ENCODE results near the gene NKPD1. TPM values are rescaled to one million over a fixed set of nuclear protein-coding genes. Genes with fewer than 3 reads are reported as not detected.

Gene NKPD1, protein sequence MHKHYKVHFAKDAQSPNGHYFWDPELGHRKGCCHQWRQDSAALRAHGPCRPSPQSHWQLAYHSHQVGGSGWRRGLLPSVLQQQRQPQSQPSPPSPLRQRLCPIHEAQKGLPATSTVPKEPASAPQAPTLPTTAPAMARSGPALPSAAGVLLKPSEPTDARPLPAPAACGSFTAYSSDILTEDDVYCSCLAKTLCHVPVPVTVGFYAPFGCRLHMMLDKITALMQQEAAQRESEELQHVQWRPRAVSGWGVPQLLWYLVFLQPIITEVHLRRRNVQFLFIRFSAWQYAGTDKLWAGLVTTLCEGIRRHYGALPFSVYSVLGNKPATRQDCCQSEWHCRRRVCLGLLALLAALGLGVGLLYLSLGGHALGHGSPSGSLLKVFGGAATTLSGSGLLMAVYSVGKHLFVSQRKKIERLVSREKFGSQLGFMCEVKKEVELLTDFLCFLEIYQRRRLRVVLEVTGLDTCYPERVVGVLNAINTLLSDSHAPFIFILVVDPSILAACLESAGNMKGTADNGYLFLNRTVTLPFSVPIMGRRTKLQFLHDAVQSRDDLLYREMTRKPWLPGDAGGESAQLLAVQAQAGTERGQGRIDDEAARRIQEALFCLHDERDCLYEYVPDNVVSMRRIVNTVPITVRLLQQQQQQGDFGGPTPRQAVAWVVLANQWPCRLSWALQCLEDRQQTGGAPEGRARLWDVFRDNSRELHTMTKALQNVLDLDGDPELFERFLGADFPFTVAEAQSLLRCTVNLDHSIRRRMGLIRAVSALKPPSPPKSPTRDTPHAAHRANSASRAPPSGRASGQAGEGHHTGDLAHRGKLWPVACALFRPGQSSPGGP
- total RNA-seq = under 0.01 TPM in 1 of 2 replicates, not detected in the other

DNA sequence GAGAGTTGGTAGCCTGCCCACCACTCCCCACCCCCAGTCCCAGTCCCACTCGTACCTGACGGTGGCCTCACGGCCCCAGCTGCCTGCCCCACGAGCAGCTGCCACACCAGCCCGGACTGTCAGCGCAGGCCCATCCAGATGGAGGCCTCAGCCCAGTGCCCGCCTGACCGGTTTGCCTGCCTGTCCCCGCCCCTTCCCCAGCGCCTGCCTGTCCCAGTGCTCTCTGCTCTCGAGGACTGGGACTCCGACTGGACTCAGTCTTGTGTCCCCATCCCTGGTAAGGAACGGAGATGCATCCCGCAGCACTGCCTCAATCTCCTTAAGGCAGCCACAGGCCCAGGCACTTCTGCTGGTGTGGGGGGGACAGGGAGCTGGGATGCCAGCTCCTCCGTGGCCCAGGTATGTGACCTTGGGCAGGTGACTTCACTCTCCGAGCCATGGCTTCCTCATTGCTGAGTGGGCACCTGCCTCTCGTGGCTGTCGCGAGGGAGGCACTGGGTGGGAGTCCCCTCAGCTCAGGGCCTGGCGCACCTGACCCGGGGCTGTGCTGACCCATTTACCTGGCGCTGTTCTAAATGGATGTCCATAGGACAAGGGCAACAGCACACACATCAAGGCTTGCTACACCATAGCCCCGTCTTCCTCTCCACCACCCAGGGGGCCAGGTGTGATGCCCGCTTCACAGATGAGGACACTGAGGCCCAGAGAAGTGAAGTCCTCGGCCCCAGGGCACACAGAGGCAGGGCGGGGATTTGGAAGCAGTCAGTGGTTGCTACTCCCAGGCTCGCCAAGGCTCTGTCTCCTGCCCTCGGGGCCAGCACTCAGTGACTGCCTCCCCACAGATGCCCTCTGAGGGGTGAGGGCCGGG lies at the start of gene NKPD1:
Gene NKPD1, minus strand, starts transcription at position 113 of the 868 bp plus-strand sequence. CDS start 832 bp downstream, outside the sequence.

DNA sequence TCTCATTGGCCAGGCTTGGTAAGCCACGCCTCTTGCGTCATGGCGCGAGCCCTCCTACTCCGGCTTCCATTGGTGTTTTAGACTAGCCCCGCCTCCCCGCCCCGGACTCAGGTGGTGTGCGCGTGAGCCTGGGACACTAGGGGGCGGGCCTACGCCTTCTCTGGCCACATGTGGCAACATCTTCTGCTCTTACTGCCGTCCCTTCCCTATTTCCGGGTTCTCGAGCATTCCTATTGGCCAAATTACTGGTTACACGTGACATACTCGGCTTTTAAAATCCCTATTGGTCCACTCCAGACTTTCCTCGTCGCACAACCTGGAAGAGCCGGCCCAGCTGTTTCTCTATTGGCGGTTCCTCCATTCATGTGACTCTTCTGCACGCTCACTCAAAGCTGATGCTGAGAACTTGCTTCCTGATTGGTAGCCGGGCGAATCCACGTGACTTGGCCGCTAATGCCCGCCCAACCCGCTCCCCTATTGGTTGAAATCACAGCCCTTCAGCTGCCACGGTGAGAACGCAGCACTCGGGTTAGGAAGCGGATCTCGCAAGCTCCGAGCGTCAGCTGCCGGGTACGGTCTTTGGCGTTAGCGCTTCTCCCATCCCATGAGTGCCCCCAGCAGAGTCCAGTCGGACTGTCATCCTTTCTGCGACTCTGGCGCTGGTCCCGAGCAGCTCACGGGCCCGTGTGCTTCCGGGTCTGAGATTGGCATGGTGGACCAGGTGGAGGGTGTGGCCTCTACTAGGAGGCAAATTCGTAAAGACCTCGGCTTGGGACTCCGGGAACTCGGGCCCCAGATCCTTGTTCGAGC lies 17.7 kb upstream of the NKPD1 start, which contains the start of gene BLOC1S3:
Gene BLOC1S3, plus strand, starts transcription at position 523 of the 810 bp plus-strand sequence. CDS start 513 bp downstream, outside the sequence.

DNA sequence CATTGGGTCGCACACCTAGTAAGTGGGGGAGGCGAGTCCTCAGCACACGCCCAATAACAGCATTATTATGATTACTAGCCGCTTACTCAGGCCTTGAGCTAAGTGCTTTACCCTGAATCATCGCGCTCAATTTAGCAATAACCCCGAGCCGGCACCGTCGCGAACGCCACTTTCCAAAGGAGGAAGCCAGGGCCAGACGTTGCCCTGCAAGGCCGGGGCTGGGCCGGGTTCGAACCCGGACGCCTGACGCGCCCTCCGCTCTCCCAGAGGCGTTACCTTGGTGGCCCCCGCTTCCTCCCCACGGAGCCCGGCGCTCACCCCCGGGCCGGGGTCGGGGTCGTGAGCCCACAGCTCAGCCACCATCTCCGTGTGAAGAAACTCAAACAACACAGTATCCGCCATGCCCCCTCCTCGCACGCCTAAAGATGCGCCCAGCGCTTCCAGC lies 17.1 kb upstream of the NKPD1 start, which contains the start of gene TRAPPC6A:
Gene TRAPPC6A, minus strand, starts transcription at position 421 of the 445 bp plus-strand sequence. Its CDS starts 19 bp downstream, at position 402.

Other genes with a start within 250 kb of the NKPD1 start
- 6.6 and 16.7 TPM in 2 replicates for gene APOC1, start 246.4 kb downstream of the NKPD1 start, total RNA-seq
- not detected in 2 replicates for gene APOC4, start 218.7 kb downstream of the NKPD1 start, total RNA-seq
- not detected in 2 replicates for gene APOC2, start 214.9 kb downstream of the NKPD1 start, total RNA-seq
- 42.7 and 82.2 TPM in 2 replicates for gene CLPTM1, start 205.6 kb downstream of the NKPD1 start, total RNA-seq
- 14.9 and 21.9 TPM in 2 replicates for gene RELB, start 159.5 kb downstream of the NKPD1 start, total RNA-seq
- gene CLASRP, start 121.9 kb downstream of the NKPD1 start, total RNA-seq = 37.4 and 38.6 TPM in 2 replicates
- 1.9 TPM in 1 of 2 replicates, not detected in the other for gene ZNF296, start 84.5 kb downstream of the NKPD1 start, total RNA-seq
- gene GEMIN7, start 81.7 kb downstream of the NKPD1 start, total RNA-seq = 18.5 and 23.2 TPM in 2 replicates
- 29.2 and 37.8 TPM in 2 replicates for gene PPP1R37, start 67.8 kb downstream of the NKPD1 start, total RNA-seq
- 13.1 and 14.7 TPM in 2 replicates for gene TRAPPC6A, start 17.3 kb upstream of the NKPD1 start, total RNA-seq
- gene BLOC1S3, start 17.8 kb upstream of the NKPD1 start, total RNA-seq = 3.2 and 7.8 TPM in 2 replicates
- not detected in 2 replicates for gene EXOC3L2, start 84.4 kb upstream of the NKPD1 start, total RNA-seq
- gene MARK4, start 90.3 kb upstream of the NKPD1 start, total RNA-seq = 15.4 and 21.3 TPM in 2 replicates
- gene CKM, start 161.9 kb upstream of the NKPD1 start, total RNA-seq = under 0.01 TPM in 1 of 2 replicates, not detected in the other
- gene KLC3, start 179.8 kb upstream of the NKPD1 start, total RNA-seq = 0.29 TPM in 1 of 2 replicates, not detected in the other
- 47.9 and 50.9 TPM in 2 replicates for gene ERCC2, start 209.6 kb upstream of the NKPD1 start, total RNA-seq
- 1.4 and 1.7 TPM in 2 replicates for gene PPP1R13L, start 244.1 kb upstream of the NKPD1 start, total RNA-seq
- 3.2 and 5.5 TPM in 2 replicates for gene POLR1G, start 245.7 kb upstream of the NKPD1 start, total RNA-seq

All from myometrial cell (primary cell).